SJCRH30 (cell line): ENCODE results near the gene DPM2. TPM values are rescaled to one million over a fixed set of nuclear protein-coding genes. Genes with fewer than 3 reads are reported as not detected.
A peak's percentile ranks its signal among the peaks of the same experiment; 100 is the strongest.

Experiments used
- DNase-seq, 2 experiments: peaks; one replicate each; pipeline ENCODE4 v3.0.0-alpha.2; 2015 to 2020
- H3K27ac ChIP-seq: fragments of 250-450 bp; sonication (Bioruptor Pico); 2 replicates; pipeline ENCODE4 v1.5.1; 2020; ENCODE audit warnings: mild to moderate bottlenecking, moderate library complexity
- H3K27me3 ChIP-seq: fragments of 250-450 bp; sonication (Bioruptor Pico); 2 replicates; pipeline ENCODE4 v1.5.1; 2020; ENCODE audit warnings: mild to moderate bottlenecking, moderate library complexity
- H3K36me3 ChIP-seq: fragments of 250-450 bp; sonication (Bioruptor Pico); 2 replicates; pipeline ENCODE4 v1.5.1; 2020; ENCODE audit warnings: mild to moderate bottlenecking, moderate library complexity
- H3K4me1 ChIP-seq: fragments of 250-450 bp; sonication (Bioruptor Pico); 2 replicates; pipeline ENCODE4 v1.5.1; 2020; ENCODE audit warnings: mild to moderate bottlenecking, moderate library complexity
- H3K4me3 ChIP-seq: fragments of 250-450 bp; sonication (Bioruptor Pico); 2 replicates; pipeline ENCODE4 v1.5.1; 2020; ENCODE audit warnings: mild to moderate bottlenecking, moderate library complexity
- H3K9me3 ChIP-seq: fragments of 250-450 bp; sonication (Bioruptor Pico); replicated peaks from 2 replicates; pipeline ENCODE4 v1.5.1; 2020; ENCODE audit warnings: mild to moderate bottlenecking, moderate library complexity
- total RNA-seq: library from RNA; depleted of rRNA; stranded (reverse); fragments of >200 nt; shearing (Covaris generic); gene quantifications from 2 replicates; pipeline ENCODE4 v1.2.3, GENCODE V29; 2014

Gene DPM2
- total RNA-seq, 1 experiment from 2014 or later, result 44.7 TPM

GRCh38 chr9:127976498-127976897 is 38.8 kb upstream of the DPM2 start:
- Histone ChIP-seq H3K27ac (no peak overlapping the region), H3K36me3 (no peaks in the 10 kb centered on the region), H3K27me3 (no peaks in the 10 kb centered on the region), H3K9me3 (no peaks in the 10 kb centered on the region), H3K4me3 (no peak overlapping the region), H3K4me1 (peaks cover 20% of the 10 kb centered on the region)
- no peak for DNase-seq

DNA sequence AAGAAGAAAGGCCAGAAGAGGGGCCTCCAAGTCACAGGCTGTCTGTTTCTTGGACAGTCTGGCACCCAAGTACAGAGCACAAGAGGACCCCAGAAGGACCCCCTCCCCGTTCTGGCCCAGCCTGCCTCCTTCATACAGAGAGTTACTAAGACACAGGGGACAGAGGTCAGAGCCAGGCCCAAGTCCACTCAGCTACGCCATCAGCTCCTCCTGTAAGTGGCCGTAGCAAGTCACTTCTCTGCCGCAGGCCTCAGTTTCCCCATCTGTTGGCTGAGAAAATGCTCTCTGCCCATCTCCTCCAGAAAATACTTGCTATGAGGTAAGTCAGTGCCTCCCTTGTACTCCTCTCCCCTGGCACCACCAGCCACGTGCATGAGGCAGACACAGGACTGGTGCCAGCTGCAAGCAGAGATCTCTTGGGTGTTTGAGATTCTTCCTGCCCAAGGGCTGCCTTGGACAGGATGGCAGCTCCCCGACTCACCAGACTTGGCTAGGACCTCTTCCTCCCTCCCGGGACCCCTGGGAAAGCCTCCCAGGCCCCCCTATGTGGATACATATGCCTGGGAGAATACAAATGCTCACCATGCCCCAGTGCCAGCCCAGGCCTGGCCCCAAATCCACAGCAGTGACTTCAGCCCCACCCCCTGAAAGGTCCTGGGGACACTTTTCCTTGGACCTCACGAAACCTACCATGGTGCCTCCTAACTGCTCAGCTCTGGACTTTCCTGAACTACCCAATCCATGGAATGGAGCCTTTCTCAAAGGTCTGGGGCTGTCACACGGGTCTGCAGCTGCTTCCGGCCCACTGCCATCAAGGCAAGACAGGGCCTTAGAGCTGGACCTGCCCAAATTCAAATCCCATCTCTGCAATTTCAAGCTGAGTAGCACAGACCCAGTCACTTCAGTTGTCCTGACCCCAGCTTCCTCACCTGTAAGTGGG is 38.0 kb upstream of the DPM2 start:
- DNase-seq, result no peak
- peaks cover 19% of the 10 kb centered on the region for H3K4me1 ChIP-seq
- no peak overlapping the region for H3K4me3 ChIP-seq
- H3K36me3 ChIP-seq, result no peaks in the 10 kb centered on the region
- no peak overlapping the region for H3K27ac ChIP-seq
- no peaks in the 10 kb centered on the region for H3K9me3 ChIP-seq
- H3K27me3 ChIP-seq, result no peaks in the 10 kb centered on the region

DNA sequence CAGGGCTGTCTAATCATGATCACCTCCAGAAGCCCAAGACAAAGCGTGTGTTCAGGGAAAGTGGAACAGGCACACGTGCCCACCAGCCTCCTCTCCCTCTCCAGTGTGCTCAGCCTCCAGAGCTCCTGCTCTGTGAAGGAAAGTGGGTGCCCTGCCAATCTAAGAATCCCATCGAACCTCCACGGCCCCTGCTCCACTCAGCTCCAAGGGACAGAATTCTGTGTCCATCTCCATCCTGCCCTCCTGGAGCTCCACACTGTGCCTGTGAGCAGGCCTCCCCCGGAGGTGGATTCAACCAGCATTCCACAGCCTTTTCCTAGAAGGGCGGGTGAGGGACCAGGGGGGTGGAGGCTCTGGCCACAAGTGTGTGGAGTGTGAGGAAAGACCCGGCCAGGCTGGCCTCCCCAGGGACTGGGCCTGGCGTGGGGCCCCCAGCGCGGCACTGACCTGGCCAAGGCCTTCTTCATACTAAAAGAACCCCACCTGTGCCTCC is 37.2 kb upstream of the DPM2 start:
- no peak overlapping the region for H3K4me3 ChIP-seq
- no peak overlapping the region for H3K27ac ChIP-seq

GRCh38 chr9:127974001-127974768 is 36.5 kb upstream of the DPM2 start:
- H3K27me3 ChIP-seq, result no peaks in the 10 kb centered on the region
- H3K36me3 ChIP-seq, result no peaks in the 10 kb centered on the region
- no peak overlapping the region for H3K4me3 ChIP-seq
- peaks cover 18% of the 10 kb centered on the region for H3K4me1 ChIP-seq
- H3K9me3 ChIP-seq, result no peaks in the 10 kb centered on the region
- H3K27ac ChIP-seq, result no peak overlapping the region
- DNase-seq, result no peak

More for the DNA sequence above, 37.2 kb upstream of the DPM2 start:
- no peaks in the 10 kb centered on the region for H3K9me3 ChIP-seq
- H3K4me1 ChIP-seq, result peaks cover 22% of the 10 kb centered on the region
- DNase-seq, result no peak
- H3K27me3 ChIP-seq, result no peaks in the 10 kb centered on the region
- no peaks in the 10 kb centered on the region for H3K36me3 ChIP-seq

DNA sequence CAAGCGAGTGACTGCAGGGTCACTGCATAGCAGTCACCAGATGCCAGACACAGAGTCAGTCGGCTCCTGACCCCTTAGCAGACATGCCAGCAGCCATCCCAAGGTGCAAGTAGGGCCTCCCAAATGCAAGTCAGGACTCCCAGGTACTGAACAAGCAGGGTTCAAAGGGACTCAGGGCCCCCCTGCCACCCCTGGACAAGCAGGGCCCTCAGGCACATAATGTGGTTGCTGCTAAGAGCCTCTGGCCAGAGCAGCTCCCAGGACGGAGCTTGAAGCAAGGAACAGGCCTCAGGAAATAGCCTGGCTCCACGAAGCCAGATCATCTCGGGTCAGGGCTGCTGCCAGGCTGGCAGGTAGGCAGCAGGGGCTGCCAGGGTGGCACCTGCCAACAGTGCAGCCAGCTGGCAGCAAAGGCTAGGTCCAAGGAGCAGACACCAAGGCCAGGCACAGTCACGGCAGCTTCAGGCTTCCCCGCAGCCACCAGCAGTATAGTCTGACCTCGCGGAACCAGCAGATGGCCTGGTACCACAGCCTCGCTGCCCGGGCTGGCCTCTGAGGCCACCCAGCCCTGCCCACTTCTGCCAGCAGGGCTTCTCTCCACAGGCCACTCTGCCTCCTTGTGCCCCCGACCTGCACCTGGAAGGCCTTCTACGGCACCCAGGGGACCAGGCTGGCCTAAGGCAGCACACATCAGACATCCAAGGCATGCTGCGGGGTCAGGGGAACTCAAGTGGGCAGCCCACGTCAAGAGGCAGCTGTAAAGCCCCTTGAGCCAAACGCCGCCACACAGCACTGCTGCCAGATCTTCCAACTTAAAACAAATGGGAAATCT is 35.7 kb upstream of the DPM2 start:
- Histone ChIP-seq H3K27ac (no peak overlapping the region), H3K4me1 (peaks cover 14% of the 10 kb centered on the region), H3K27me3 (no peaks in the 10 kb centered on the region), H3K36me3 (no peaks in the 10 kb centered on the region), H3K4me3 (no peak overlapping the region), H3K9me3 (no peaks in the 10 kb centered on the region)
- no peak for DNase-seq

GRCh38 chr9:127972236-127972871 is 34.7 kb upstream of the DPM2 start:
- no peaks in the 10 kb centered on the region for H3K9me3 ChIP-seq
- no peak overlapping the region for H3K4me3 ChIP-seq
- no peaks in the 10 kb centered on the region for H3K27me3 ChIP-seq
- no peak for DNase-seq
- H3K27ac ChIP-seq, result no peak overlapping the region
- no peaks in the 10 kb centered on the region for H3K36me3 ChIP-seq
- peaks cover 4% of the 10 kb centered on the region; the same call in 1 of the 2 replicates for H3K4me1 ChIP-seq

DNA sequence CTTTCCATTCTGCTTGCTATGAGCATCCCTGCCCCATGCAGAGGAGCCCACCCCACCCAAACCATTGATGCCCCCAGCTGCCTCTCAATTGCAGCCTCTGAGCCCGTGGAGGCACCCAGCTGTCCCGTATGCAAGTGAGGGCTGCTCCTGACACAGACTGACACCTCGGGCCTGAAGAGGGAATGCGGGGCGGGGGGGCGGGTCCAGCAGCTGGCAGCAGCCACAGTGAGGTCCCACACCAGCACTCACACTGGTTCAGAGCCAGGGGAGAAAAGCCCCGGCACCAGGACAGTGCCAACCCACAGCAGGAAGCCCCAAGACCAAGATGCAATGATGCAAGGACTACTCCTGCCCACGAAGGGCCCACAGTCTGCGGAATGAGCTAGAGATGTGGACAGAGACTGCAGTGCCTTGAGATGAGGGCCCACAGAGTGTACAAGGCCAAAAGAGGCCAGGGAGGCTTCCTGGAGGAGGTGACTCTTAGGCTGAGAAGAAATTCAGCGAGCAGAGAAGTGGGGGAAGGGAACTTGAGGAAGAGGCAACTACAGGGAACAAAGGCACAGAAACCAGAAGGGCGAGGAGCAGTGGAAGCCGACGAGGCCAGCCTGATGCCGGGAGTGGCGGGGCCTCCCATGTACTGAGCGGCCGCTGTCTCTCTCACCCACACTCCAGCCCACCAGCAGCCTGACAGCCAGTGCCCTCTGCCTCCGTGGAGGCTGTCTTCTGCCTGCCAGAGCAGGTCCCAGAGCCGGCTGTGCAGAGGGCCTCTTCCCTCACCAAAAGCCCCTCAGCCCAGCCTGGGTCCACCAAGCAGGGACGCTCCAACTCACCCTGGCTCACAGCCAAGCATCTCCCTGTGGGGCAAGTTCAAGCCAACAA is 33.9 kb upstream of the DPM2 start:
- no peak overlapping the region for H3K4me3 ChIP-seq
- no peaks in the 10 kb centered on the region for H3K36me3 ChIP-seq
- H3K4me1 ChIP-seq, result peaks cover 8% of the 10 kb centered on the region; the same call in 1 of the 2 replicates
- DNase-seq, result peak in 1 of 2 experiments; percentile 33
- no peaks in the 10 kb centered on the region for H3K27me3 ChIP-seq
- H3K9me3 ChIP-seq, result no peaks in the 10 kb centered on the region
- H3K27ac ChIP-seq, result no peak overlapping the region

DNA sequence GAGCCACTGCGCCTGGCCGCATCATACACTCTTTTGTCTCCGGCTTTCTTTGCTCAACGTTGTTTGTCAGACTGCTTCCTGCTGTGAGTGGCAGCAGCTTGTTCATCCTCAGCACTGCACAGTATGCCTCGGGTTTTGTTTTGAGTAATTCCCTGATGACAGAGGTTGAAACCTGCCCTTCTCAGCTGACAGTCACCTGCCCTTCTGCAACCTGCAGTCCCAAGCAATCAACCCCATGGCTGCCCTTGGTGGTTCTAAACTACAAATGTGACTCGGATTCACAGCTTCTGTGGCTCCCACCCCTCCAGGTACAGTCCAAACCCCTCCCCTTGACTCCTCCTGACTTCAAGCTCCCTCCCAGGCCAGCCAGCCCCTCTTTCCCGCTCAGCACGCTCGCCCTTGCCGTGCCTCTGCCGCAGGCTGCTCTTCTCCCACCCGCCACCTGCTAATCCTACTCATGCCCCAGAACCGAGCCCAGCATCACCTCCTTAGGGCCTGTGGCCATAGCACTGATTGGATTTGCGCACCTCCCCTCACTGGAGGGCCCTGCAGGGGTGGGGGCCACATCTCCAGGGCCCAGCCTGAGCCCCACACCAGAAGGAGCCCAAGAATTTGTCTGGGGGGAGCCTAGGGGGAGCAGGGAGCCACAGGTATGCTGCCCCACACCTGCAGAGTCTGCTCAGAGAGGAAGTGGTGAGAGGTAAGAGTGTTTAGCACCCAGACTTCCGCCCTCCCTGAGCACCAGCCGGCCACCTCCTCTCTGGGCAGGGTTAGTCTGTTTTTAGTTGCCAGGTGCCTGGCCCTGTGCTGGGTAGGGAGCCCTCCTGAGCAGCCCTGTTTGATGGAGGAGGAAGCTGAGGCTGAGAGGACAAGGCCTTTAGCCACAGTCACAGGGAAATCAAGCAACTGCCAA is 33.0 kb upstream of the DPM2 start:
- no peak overlapping the region for H3K27ac ChIP-seq
- H3K4me1 ChIP-seq, result peaks cover 13% of the 10 kb centered on the region
- H3K36me3 ChIP-seq, result no peaks in the 10 kb centered on the region
- H3K4me3 ChIP-seq, result no peak overlapping the region
- DNase-seq, result no peak
- H3K9me3 ChIP-seq, result no peaks in the 10 kb centered on the region
- H3K27me3 ChIP-seq, result no peaks in the 10 kb centered on the region

- Histone ChIP-seq H3K27me3 (no peaks in the 10 kb centered on the region), H3K27ac (no peak overlapping the region), H3K9me3 (no peaks in the 10 kb centered on the region), H3K36me3 (no peaks in the 10 kb centered on the region), H3K4me3 (no peak overlapping the region), H3K4me1 (peaks cover 18% of the 10 kb centered on the region)
- DNase-seq, result no peak
Measured at GRCh38 chr9:127968700-127969383, 31.2 kb upstream of the DPM2 start.

DNA sequence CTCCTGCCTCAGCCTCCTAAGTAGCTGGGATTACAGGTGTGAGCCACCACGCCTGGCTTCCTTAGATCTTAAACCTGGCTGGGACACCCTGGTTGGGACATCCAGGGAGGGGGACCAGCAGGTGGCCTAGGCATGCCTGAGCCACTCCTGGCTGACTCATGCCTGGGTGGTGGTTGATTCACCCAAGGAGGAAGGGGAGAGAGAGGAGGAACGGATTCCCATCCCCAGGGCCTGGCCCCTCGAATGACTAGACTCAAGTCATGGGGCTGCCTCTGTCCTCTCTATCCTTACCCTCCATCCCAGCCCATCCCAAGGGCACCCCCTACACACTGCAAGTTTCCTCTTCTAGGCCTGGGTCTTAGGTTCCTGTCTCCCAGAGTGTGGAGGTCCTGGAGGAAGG is 30.4 kb upstream of the DPM2 start:
- H3K4me1 ChIP-seq, result peaks cover 18% of the 10 kb centered on the region
- DNase-seq, result no peak
- H3K36me3 ChIP-seq, result no peaks in the 10 kb centered on the region
- no peak overlapping the region for H3K4me3 ChIP-seq
- no peaks in the 10 kb centered on the region for H3K27me3 ChIP-seq
- H3K9me3 ChIP-seq, result no peaks in the 10 kb centered on the region
- H3K27ac ChIP-seq, result no peak overlapping the region

GRCh38 chr9:127967151-127967809 is 29.6 kb upstream of the DPM2 start:
- H3K4me1 ChIP-seq, result peaks cover 18% of the 10 kb centered on the region
- no peaks in the 10 kb centered on the region for H3K36me3 ChIP-seq
- H3K4me3 ChIP-seq, result no peak overlapping the region
- H3K27ac ChIP-seq, result no peak overlapping the region
- no peak for DNase-seq
- H3K9me3 ChIP-seq, result no peaks in the 10 kb centered on the region
- H3K27me3 ChIP-seq, result no peaks in the 10 kb centered on the region
